Astrocyte (in vitro differentiated cells and primary cell): Measurements from ENCODE around the gene TAAR9. TPM values are rescaled to one million over a fixed set of nuclear protein-coding genes. Genes with fewer than 3 reads are reported as not detected.
A peak's percentile ranks its signal among the peaks of the same experiment; 100 is the strongest.

ENCODE experiments used
- DNase-seq: peaks from one replicate; pipeline ENCODE4 v3.0.0-alpha.2; 2010; ENCODE audit warnings: low read depth
- FAIRE-seq: peaks from 2 replicates; lab custom pipeline; 2011; peaks lifted over from hg19 to GRCh38; lab: Jason Lieb, UNC
- H2AFZ ChIP-seq: 2 replicates; pipeline ENCODE4 v1.6.0; 2012; ENCODE audit warnings: low read depth, low read length, inconsistent platforms
- H3K27ac ChIP-seq: 2 replicates; pipeline ENCODE4 v1.5.1; 2011; ENCODE audit warnings: low read depth, low read length, inconsistent platforms
- H3K27me3 ChIP-seq: 2 replicates; pipeline ENCODE4 v1.6.0; 2011; ENCODE audit warnings: low read length, inconsistent platforms; ENCODE audit not compliant: insufficient read depth
- H3K36me3 ChIP-seq: 2 replicates; pipeline ENCODE4 v1.5.1; 2011; ENCODE audit warnings: low read length, inconsistent platforms; ENCODE audit not compliant: insufficient read depth
- H3K4me1 ChIP-seq: 2 replicates; pipeline ENCODE4 v1.5.1; 2011; ENCODE audit warnings: low read length, inconsistent platforms; ENCODE audit not compliant: insufficient read depth
- H3K4me2 ChIP-seq: 2 replicates; pipeline ENCODE4 v1.6.0; 2012; ENCODE audit warnings: low read length, inconsistent platforms
- H3K4me3 ChIP-seq: 2 replicates; pipeline ENCODE4 v1.5.1; 2011; ENCODE audit warnings: low read depth, mild to moderate bottlenecking, low read length, inconsistent platforms; ENCODE audit not compliant: insufficient read depth
- H3K79me2 ChIP-seq: 2 replicates; pipeline ENCODE4 v1.6.0; 2012; ENCODE audit warnings: mild to moderate bottlenecking, low read length, inconsistent platforms; ENCODE audit not compliant: insufficient read depth
- H3K9ac ChIP-seq: 2 replicates; pipeline ENCODE4 v1.6.0; 2012; ENCODE audit warnings: mild to moderate bottlenecking, low read length, inconsistent platforms
- H3K9me3 ChIP-seq: 2 replicates; pipeline ENCODE4 v1.5.1; 2012; ENCODE audit warnings: low read depth, mild to moderate bottlenecking, low read length, inconsistent platforms; ENCODE audit not compliant: insufficient read depth
- H4K20me1 ChIP-seq: 2 replicates; pipeline ENCODE4 v1.6.0; 2012; ENCODE audit warnings: low read length, inconsistent platforms; ENCODE audit not compliant: insufficient read depth
- H3K27ac Mint-ChIP-seq: one replicate; pipeline ENCODE4 v1.8.0; 2021; ENCODE audit warnings: mild to moderate bottlenecking, mixed read lengths; ENCODE audit not compliant: unreplicated experiment
- H3K27me3 Mint-ChIP-seq: one replicate; pipeline ENCODE4 v1.8.0; 2021; ENCODE audit warnings: low read depth, mixed read lengths; ENCODE audit not compliant: unreplicated experiment
- H3K36me3 Mint-ChIP-seq: one replicate; pipeline ENCODE4 v1.8.0; 2021; ENCODE audit warnings: low read depth, mixed read lengths; ENCODE audit not compliant: unreplicated experiment
- H3K4me1 Mint-ChIP-seq: one replicate; pipeline ENCODE4 v1.8.0; 2021; ENCODE audit warnings: low read depth, mixed read lengths; ENCODE audit not compliant: unreplicated experiment
- H3K4me3 Mint-ChIP-seq: one replicate; pipeline ENCODE4 v1.8.0; 2021; ENCODE audit warnings: mild to moderate bottlenecking, moderate library complexity, mixed read lengths; ENCODE audit not compliant: unreplicated experiment
- H3K9me3 Mint-ChIP-seq: one replicate; pipeline ENCODE4 v1.8.0; 2021; ENCODE audit warnings: mild to moderate bottlenecking, mixed read lengths; ENCODE audit not compliant: unreplicated experiment
- CTCF ChIP-seq: IDR thresholded peaks from 2 replicates; pipeline ENCODE4 v1.5.1; 2011; ENCODE audit warnings: low read depth, mild to moderate bottlenecking, inconsistent platforms, low read length, moderate library complexity; ENCODE audit not compliant: insufficient read depth
- EZH2 ChIP-seq: IDR thresholded peaks from 2 replicates; pipeline ENCODE4 v1.6.1; 2012; ENCODE audit warnings: mild to moderate bottlenecking, low read length, inconsistent platforms; ENCODE audit not compliant: insufficient read depth
- total RNA-seq: library from RNA; stranded (reverse); gene quantifications from 2 replicates; pipeline ENCODE4 v1.2.1, GENCODE V29; 2021

The TAAR9 gene
- total RNA-seq, 1 donor from 2014 or later: not detected

DNA sequence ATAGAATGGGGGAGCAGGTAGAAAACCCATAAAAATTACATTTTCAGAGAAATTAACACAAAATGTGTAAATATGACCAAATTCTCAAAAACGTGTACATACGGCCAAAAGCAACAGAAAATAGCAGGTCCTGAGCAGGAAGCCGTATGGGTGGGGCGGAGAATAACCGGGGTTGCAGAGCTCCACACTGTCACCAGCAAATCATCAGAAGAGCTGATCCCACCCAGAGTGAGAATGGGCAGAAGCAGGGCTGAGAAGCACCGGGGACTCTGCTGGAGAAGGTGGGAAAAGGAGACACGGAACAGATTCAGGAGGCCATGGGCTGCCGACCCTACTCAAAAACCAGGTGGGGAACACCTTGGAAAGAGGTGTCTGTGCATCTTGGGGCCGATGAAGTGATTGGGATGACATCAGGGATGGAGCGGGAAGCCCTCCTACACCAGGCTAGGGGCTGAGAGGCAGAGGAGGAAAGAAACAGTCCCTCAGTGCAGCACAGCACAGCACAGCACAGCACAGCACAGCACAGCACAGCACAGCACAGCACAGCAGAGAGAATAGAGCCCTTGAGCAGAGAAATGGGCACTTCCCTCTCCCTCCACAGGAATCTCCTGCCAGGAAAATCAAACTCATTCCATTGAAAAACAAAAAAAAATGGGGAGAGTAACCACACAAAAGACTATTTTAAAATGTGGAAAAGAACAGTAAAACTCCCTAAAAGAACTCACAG, 47.4 kb upstream of the TAAR9 start:
- peaks cover 22% of the 10 kb centered on the region for H3K36me3 Mint-ChIP-seq
- FAIRE-seq (no peak), DNase-seq (no peak)
- peaks cover 12% of the 10 kb centered on the region for H3K9me3 Mint-ChIP-seq
- H3K27ac Mint-ChIP-seq: no peak overlapping the region
- H3K27me3 Mint-ChIP-seq: no peaks in the 10 kb centered on the region
- Histone ChIP-seq H3K4me2 (peak overlapping the region; percentile 5), H3K79me2 (peaks cover 52% of the 10 kb centered on the region), H3K36me3 (no peaks in the 10 kb centered on the region), H3K27me3 (no peaks in the 10 kb centered on the region), H2AFZ (no peak overlapping the region), H3K9me3 (no peaks in the 10 kb centered on the region), H3K4me3 (no peak overlapping the region), H4K20me1 (peaks cover 36% of the 10 kb centered on the region), H3K27ac (no peak overlapping the region), H3K4me1 (peaks cover 5% of the 10 kb centered on the region), H3K9ac (no peak overlapping the region)
- no peak overlapping the region for H3K4me3 Mint-ChIP-seq
- peaks cover 2% of the 10 kb centered on the region for H3K4me1 Mint-ChIP-seq
- no peak for TF ChIP-seq EZH2

DNA sequence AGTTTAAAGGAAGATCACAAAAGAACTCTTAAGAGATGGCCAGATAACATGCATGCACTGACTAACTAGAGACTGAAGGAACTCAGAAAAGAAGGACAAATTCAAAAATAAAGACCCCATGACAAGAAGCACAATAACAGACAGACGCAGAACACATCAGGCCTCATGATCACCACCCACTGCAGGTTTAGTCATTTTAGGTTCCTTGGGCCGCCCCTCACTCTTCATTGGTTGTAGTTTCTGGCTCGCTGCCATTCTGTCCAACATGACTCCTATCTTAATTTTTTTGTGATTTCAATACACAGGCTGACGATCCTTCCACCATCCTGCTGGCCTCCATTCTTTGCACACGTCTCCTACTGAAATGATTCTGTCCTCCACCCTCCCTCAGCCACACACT, 46.8 kb upstream of the TAAR9 start:
- H3K4me3 ChIP-seq: no peak overlapping the region
- H3K79me2 ChIP-seq: peaks cover 52% of the 10 kb centered on the region
- H2AFZ ChIP-seq: no peak overlapping the region
- H3K9ac ChIP-seq: no peak overlapping the region
- Mint-ChIP-seq H3K27me3 (no peaks in the 10 kb centered on the region), H3K27ac (no peak overlapping the region), H3K36me3 (peaks cover 20% of the 10 kb centered on the region), H3K4me1 (peaks cover 2% of the 10 kb centered on the region), H3K9me3 (peaks cover 12% of the 10 kb centered on the region), H3K4me3 (no peak overlapping the region)
- H4K20me1 ChIP-seq: peaks cover 36% of the 10 kb centered on the region
- H3K4me1 ChIP-seq: peaks cover 5% of the 10 kb centered on the region
- no peak for FAIRE-seq
- peak; percentile 43 for DNase-seq
- no peak for TF ChIP-seq EZH2
- TF ChIP-seq CTCF: no peak
- H3K27ac ChIP-seq: no peak overlapping the region
- no peaks in the 10 kb centered on the region for H3K36me3 ChIP-seq
- peak overlapping the region; percentile 5 for H3K4me2 ChIP-seq
- H3K9me3 ChIP-seq: no peaks in the 10 kb centered on the region
- H3K27me3 ChIP-seq: no peaks in the 10 kb centered on the region

DNA sequence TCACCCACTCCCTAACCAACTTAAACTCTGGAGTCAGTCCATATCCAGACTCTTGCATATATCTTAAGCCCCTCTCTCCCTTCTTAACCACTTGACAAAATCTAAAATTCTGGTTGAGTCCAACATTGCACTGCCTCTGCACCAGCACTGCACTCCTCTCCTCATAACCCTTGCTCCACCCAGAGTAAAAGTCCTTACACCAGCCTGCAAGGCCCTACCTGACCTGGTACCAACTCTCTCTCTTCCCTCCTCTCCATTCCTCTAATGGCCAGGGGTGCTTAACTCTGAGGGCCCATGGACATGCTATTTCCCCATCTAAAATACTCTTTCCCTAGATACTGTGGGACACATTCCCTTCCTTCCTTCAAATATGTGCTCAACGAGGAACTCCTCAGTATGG, 46.2 kb upstream of the TAAR9 start:
- Histone ChIP-seq H3K27ac (no peak overlapping the region), H3K36me3 (no peaks in the 10 kb centered on the region), H3K79me2 (peaks cover 52% of the 10 kb centered on the region), H2AFZ (no peak overlapping the region), H3K9ac (no peak overlapping the region), H3K4me1 (peaks cover 5% of the 10 kb centered on the region), H3K4me2 (no peak overlapping the region), H3K4me3 (no peak overlapping the region), H3K27me3 (no peaks in the 10 kb centered on the region), H3K9me3 (no peaks in the 10 kb centered on the region), H4K20me1 (peaks cover 39% of the 10 kb centered on the region)
- no peak overlapping the region for H3K4me3 Mint-ChIP-seq
- TF ChIP-seq CTCF (no peak), EZH2 (no peak)
- peaks cover 11% of the 10 kb centered on the region for H3K9me3 Mint-ChIP-seq
- H3K27ac Mint-ChIP-seq: no peak overlapping the region
- H3K36me3 Mint-ChIP-seq: peaks cover 17% of the 10 kb centered on the region
- H3K4me1 Mint-ChIP-seq: peaks cover 2% of the 10 kb centered on the region
- H3K27me3 Mint-ChIP-seq: no peaks in the 10 kb centered on the region
- FAIRE-seq (no peak), DNase-seq (no peak)
